Measurements from ENCODE around the gene ITGBL1.

ITGBL1 gene

DNA sequence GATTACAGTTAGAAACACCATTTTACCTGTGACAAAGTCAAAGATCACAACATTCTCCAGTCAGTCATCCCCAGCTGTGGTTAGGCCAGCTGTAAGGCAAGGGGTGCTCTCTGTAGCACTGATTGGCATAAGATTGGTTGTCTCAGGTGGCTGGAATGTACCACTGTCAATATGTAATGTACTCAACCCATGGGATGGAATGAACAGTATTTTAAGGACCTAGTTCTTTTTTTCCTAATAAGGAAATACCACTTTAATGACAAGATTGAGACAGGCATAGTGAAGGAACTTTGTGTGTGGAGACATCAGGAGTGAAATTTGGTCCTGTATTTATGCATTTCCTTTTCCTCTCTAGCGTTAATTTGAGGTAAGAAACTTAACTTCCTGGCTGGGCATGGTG, 310.7 kb downstream of the ITGBL1 start:
- no peak for DNase-seq
